ENCODE measurements around the gene ZNF212. TPM values are rescaled to one million over a fixed set of nuclear protein-coding genes. Genes with fewer than 3 reads are reported as not detected.

Gene ZNF212
- polyA plus RNA-seq, 3 donors from 2014 or later = 1.3 to 10.7 (median 3.7) TPM

- Mint-ChIP-seq H3K36me3 (peaks cover 0 to under 1% (median 0%) of the 10 kb centered on the region in 3 donors), H3K4me3 (no peak overlapping the region), H3K27me3 (ENCODE audit: low read depth in 3 of 3) (peaks cover 0 to 3% (median 0%) of the 10 kb centered on the region in 3 donors), H3K4me1 (no peaks in the 10 kb centered on the region), H3K27ac (no peak overlapping the region), H3K9me3 (no peaks in the 10 kb centered on the region)
- no peak for DNase-seq
Observed at GRCh38 chr7:149302222-149302621, 62.8 kb downstream of the ZNF212 start.

GRCh38 chr7:149302865-149303264, 63.4 kb downstream of the ZNF212 start:
- H3K9me3 Mint-ChIP-seq = no peaks in the 10 kb centered on the region
- H3K4me1 Mint-ChIP-seq = no peaks in the 10 kb centered on the region
- H3K27me3 Mint-ChIP-seq (ENCODE audit: low read depth in 3 of 3) = peaks cover 0 to 3% (median 0%) of the 10 kb centered on the region in 3 donors

GRCh38 chr7:149304006-149304405, 64.6 kb downstream of the ZNF212 start:
- peaks cover 0 to 3% (median 0%) of the 10 kb centered on the region in 3 donors for H3K27me3 Mint-ChIP-seq (ENCODE audit: low read depth in 3 of 3)
- no peaks in the 10 kb centered on the region for H3K36me3 Mint-ChIP-seq
- H3K9me3 Mint-ChIP-seq = no peaks in the 10 kb centered on the region
- H3K4me3 Mint-ChIP-seq = no peak overlapping the region
- DNase-seq = no peak
- no peaks in the 10 kb centered on the region for H3K4me1 Mint-ChIP-seq
- no peak overlapping the region for H3K27ac Mint-ChIP-seq

More at GRCh38 chr7:149302865-149303264, 63.4 kb downstream of the ZNF212 start:
- Mint-ChIP-seq H3K27ac (no peak overlapping the region), H3K4me3 (no peak overlapping the region), H3K36me3 (no peaks in the 10 kb centered on the region)
- DNase-seq = no peak

Other genes starting within 250 kb of the ZNF212 start
- 100 to 1,000 TPM in 2 of 3 donors, 10 to 100 TPM in 1; 84.4 to 160 (median 125) TPM for gene PDIA4, start 211.1 kb upstream of the ZNF212 start, polyA plus RNA-seq
- 10 to 100 TPM in 1 of 3 donors, 1 to 10 TPM in 2; 1.1 to 15.8 (median 2.6) TPM for gene ZNF786, start 148.9 kb upstream of the ZNF212 start, polyA plus RNA-seq
- 1 to 10 TPM in 1 of 3 donors, under 1 TPM in 1, not detected in 1; 0.20 to 1.9 TPM for gene ZNF425, start 113.3 kb upstream of the ZNF212 start, polyA plus RNA-seq
- gene ZNF398, start 92.2 kb upstream of the ZNF212 start, polyA plus RNA-seq = 10 to 100 TPM in 1 of 3 donors, 1 to 10 TPM in 2; 1.1 to 18.5 (median 6.8) TPM
- 1 to 10 TPM in 2 of 3 donors, under 1 TPM in 1; 0.54 to 2.3 (median 1.2) TPM for gene ZNF282, start 44.1 kb upstream of the ZNF212 start, polyA plus RNA-seq
- gene ZNF783, start 22.5 kb downstream of the ZNF212 start, polyA plus RNA-seq = 1 to 10 TPM; 1.6 to 4.4 (median 3.0) TPM
- 1 to 10 TPM in 1 of 3 donors, under 1 TPM in 2; 0.05 to 2.2 (median 0.70) TPM for gene ZNF777, start 221.4 kb downstream of the ZNF212 start, polyA plus RNA-seq